GM19328 (cell line): ENCODE measurements around the gene IDE.
A peak's percentile ranks its signal among the peaks of the same experiment; 100 is the strongest.
"Not testable (repeated sequence)": the region's sequence is repeated elsewhere in the genome, so short reads cannot be mapped to it uniquely, and the experiment has no call there.

ENCODE experiments used
- ATAC-seq: cut with Tn5 transposase; IDR thresholded peaks from one replicate; pipeline ENCODE4 v1.9.1; 2021; ENCODE audit warnings: mild to moderate bottlenecking, moderate library complexity; ENCODE audit not compliant: unreplicated experiment

The IDE gene

DNA sequence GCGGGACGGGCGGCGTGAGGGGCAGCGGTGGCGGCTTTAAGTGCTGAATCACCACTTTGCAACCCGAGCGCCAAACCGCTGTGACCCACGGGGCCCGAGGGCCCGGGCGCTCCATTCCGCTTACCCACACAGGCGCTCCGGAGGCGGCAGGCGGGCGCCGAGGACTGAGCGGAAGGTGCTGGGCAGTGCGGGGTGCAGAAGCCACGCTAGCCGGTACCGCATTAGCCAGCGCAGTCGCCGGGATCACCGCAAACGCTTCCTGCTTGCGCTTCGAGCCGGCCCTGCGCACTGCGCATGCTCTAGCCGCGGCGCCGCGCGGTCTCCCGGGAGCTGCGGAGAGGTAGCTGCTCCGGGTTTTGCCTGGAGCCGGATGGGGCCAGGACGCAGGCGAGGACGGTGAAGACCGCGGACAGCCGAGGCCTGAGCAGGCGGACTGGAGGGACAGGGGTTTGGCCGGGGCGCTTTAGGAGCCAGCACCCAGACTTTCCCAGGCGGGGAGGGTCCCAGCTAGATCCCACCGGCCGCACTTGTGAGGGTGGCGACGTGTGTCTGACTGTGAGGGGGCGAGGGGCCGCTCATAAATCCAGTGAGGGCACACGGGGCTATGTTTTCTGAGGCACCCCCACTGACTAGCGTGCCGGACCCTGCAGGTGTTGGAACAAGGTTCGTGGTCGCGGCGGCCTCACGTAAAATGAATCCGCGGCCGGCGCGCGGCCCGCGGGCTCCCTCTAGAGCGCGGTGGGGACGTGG lies at the start of gene IDE:
Gene IDE, minus strand, starts transcription at position 296 of the 750 bp plus-strand sequence. Its CDS starts 74 bp downstream, at position 222.
- ATAC-seq = peak; percentile 66

DNA sequence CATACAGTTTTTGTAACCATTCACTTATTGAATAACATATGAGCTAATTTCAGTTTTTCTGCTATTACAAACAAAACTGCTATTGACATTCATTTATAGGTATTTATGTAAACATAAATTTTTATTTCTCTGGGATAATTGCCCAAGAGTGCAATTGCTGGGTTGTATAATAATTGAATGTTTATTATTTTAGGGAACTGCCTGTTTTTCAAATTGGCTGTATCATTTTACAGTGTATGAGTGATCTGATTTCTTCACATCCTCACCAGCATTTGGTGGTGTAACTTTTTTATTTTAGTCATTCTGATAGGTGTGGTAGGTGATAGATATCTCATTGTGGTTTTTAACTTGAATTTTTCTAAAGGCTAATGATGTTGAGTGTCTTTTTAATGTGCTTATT lies 45.5 kb upstream of the IDE start:
- no peak for ATAC-seq

DNA sequence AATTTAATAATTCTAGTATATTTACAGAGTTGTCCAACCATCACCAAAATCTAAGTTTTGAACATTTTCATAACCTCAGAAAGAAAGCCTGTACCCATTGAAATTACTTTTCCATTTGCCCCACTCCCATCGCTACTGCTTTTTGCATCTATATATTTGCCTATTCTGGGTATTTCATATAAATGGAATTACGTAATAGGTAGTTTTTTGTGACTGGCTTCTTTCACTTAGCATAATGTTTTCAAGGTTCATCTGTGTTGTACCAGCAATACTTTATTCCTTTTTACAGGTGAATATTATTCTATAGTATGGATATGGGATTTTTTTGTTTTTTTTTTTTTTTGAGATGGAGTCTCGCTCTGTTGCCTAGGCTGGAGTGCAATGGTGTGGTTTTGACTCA lies 41.6 kb upstream of the IDE start:
- no peak for ATAC-seq

DNA sequence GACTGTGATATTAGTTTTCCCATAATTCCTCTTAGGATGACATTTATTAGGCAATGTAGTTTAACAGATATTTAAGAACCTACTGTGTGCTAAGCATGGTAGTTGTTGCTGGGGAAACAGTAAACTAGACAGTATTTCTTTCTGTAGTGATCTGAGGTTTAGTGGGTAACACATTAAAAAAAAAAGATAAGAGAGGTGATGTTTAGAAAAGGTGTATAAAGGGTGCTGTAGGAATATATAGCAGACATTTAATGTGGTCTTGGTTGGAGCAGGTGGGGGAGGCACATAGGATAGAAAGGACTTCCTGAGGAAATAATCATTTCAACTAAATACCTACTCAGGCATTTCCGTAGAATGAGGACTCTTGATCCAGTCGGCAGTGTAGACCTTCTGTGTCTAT lies 30.9 kb upstream of the IDE start:
- ATAC-seq = no peak

DNA sequence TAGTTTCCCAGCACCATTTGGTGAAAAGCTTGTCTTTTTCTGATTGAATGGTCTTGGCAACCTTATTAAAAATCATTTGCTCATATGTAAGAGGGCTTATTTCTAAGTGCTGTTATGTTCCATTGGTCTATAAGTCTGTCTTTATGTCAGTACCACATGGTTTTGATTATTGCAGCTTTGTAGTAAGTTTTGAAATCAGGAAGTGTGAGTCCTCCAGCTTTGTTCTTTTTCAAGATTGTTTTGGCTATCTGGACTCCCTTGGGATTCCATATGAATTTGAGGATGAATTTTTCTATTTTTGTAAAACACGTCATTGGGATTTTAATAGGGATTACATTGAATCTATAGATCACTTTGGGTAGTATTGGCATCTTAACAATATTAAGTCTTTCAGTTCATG lies 24.4 kb upstream of the IDE start:
- no peak for ATAC-seq

DNA sequence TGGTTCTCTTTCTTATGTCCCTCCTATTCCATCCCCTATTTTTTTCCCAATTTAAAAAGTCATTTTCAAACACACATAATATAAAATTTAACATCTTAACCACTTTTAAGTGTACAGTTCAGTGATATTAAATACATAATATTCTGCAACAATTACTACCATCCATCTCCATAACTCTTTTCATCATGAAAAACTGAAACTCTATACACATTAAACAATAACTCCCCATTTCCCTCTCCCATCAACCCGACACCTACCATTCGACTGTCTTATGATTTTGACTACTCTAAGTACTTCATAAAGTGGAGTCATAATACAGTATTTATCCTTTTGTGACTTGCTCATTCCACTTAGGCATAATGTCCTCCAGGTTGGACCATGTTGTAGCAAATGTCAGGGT lies 21.6 kb upstream of the IDE start:
- no peak for ATAC-seq

DNA sequence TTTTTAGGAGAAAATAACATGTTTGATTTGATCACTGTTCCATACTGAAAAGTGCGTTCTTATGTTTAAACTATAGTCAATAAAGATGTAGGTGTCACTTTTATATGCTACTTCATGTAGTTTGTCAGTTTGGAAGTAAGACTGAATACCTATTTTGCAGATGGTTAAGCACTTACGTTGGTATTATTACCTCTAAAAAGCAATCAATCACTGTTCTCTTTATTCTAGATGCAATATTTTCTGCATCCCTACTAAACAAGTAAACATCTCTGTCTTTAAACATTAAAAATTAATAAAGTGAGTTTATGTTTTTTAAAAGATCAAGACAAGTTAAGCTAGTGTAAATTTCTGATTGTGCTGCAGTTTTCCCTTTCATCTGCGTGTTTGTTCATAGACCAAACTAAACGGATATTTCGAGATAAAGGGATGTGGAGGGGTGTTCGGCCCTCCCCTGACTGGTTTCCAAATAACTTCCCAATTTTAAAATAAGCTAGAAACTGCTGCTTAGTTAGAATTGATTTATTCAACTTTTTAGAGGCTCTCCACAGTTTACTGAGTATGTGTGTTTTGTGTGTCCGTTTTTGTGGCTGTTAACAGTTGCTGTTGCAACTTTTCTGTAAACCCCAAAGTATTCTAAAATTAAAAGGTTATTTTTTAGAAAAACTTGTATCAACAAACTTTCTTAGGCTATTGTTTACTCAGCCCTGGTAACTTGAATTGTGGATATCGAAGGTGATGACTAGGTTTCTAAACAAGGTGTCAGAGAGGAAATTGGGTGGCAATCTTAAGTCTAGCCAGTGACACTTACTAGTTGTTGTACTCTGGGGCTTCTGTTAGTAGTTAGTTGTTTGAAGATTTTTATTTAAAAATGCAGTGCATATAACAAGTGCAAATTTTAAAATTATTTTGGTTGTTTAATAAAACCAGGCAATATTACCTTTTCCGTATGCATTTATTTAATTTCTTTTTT lies 20.0 kb upstream of the IDE start:
- no peak for ATAC-seq

DNA sequence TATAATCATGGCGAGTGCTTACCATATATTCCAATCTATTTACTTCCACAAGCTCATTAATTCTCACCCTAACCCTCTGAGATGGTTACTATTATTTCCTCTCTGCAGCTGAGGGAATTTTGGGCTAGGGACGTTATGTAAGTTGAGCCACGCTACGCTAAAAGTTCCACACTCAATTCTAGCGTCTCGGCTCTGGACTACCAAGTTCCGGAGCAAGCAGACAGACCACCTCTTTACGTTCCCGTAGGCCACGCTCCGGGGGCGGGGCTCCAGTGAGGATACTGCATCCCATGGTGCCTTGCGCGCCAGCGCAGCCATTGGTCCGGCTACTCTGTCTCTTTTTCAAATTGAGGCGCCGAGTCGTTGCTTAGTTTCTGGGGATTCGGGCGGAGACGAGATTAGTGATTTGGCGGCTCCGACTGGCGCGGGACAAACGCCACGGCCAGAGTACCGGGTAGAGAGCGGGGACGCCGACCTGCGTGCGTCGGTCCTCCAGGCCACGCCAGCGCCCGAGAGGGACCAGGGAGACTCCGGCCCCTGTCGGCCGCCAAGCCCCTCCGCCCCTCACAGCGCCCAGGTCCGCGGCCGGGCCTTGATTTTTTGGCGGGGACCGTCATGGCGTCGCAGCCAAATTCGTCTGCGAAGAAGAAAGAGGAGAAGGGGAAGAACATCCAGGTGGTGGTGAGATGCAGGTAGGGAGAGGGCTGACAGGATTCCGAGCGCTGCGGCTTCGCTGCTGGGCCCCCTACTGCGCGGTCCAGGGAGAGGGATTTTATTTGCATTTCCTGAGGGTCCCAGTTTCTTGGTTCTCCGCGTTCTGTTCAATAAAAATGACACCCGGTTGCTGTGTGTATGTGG lies 19.1 kb upstream of the IDE start, which contains the start of gene KIF11:
Gene KIF11, plus strand, starts transcription at position 370 of the 858 bp plus-strand sequence. Its CDS starts 246 bp downstream, at position 616.
- ATAC-seq = peak; percentile 67

DNA sequence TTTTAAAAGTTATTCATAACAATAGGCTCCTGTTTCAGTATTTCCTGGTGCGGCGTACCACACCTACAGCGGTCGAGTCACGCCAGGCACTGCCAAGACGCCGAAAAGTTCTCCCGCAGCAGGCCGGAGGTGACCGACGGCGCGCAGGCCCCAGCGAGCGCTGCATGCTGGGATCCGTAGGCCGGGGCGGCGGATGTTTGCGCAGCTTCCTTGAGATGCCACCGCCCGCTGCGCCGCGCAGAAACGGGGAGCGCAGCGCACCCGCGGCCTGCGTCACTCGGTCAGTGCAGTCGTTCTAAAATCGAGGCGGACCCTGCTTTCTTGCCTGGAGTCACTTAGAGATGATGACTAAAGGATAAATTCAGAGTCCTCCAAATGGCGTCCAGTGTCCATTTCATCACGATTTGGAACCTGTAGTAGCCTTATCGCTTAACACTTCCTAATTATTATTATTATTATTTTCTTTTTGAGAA lies 17.7 kb upstream of the IDE start:
- ATAC-seq = peak; percentile 62

DNA sequence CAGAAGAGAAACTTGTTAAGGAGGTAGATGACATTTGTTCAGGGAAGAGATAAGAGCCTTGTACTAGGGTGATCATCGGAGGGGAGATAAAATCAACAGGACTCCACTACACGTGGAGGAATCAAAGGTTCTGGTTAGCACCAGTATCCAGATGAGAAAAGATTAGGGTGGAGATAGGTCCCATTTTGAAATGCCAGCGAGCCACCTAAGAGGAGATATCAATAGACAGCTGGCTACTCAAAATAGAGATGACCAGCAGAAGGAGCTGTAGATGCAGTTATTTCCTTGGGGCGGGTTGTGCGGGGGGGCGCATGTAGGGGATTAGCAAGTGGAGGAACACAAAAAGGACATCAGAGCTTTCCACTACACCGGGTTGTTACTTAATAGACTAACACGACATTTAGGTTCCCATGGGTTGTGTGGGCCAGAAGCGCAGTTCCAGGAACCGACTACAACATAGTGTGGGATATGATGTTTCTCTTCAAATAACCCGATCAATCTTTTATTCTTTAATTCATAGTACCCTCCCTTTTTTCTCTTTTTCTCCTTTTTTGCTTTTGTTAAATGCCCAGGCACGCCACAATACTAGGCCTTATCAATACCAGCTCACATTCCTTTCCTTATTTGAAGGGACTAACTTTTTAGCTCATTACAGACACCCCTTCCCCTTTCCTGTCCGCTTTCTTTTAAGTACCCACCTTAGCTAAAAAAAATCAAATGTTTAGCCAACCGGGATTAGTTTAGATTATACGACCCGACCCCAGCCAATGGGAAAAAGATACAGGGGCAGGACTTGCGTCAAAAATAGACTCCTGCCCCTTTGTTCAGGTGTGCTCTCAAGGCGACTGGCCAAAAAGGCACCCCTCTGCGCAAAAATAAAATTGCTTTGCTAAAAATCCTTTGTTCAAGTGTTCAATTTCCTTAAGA lies 17.0 kb upstream of the IDE start:
- ATAC-seq = peak; percentile 3

DNA sequence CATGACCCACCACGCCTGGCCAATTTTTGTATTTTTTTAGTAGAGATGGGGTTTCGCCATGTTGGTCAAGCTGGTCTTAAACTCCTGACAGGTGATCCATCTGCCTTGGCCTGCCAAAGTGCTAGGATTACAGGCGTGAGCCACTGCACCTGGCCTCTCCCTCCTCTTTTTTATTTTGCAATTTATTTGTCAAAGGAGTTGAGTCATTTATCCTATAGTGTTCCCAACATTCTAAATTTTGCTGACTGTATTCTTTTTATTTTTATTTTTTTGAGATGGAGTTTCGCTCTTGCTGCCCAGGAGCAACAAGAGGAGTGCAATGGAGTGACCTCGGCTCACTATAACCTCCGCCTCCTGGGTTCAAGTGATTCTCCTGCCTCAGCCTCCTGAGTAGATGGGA lies 8.5 kb upstream of the IDE start:
- ATAC-seq = not testable (repeated sequence)

DNA sequence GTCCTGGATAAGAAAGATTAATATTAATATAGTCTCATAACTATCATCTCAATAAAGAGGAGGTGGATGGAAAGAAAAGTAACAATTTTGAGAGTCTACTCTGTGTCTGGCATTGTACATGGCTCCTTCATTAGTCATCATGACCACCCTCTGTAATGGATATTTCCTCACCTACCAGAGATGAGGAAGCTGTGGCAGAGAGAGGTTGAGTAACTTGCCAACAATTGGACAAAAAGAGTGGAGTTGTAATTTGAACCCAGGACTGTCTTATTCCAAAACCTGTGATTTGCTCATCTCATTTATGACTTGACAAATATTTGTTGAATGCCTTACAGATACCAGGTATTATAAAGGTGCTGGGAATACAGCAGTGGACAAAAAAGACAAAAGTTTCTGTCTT lies 2.1 kb upstream of the IDE start:
- ATAC-seq = no peak

DNA sequence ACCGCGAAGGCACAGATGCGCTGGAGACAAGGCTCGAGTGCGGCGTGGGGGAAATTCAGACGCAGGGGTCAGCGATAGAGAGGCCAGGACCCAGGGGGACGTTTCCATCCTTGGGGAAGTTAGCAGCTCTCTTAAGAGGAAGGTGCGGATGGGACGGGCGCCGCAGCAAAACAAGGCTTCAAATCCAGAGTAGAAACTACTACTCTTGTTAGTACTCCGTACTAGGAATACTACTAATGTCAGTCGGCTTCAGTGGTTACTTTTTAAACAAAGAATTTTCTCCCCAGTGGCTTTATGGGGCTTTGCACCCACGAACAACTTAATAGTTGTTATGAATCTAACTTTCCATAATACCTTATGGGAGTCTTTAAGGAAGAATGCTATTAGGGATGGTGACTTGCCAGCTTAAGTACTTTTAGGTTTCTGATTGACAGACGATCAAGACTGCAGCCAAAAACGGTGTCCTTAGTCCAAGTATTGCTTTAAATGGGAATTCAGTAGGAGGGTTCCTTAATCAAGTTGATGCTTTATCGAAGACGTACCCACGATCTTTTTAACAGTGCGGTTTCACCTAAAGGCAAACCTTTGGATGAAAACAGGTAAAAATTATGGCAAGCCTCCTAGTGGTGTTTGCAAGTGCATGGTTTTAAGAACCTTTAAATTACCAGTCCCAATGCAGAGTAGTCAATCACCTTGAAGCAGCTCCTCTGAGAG lies 812 bp upstream of the IDE start:
- ATAC-seq = peak; percentile 16

DNA sequence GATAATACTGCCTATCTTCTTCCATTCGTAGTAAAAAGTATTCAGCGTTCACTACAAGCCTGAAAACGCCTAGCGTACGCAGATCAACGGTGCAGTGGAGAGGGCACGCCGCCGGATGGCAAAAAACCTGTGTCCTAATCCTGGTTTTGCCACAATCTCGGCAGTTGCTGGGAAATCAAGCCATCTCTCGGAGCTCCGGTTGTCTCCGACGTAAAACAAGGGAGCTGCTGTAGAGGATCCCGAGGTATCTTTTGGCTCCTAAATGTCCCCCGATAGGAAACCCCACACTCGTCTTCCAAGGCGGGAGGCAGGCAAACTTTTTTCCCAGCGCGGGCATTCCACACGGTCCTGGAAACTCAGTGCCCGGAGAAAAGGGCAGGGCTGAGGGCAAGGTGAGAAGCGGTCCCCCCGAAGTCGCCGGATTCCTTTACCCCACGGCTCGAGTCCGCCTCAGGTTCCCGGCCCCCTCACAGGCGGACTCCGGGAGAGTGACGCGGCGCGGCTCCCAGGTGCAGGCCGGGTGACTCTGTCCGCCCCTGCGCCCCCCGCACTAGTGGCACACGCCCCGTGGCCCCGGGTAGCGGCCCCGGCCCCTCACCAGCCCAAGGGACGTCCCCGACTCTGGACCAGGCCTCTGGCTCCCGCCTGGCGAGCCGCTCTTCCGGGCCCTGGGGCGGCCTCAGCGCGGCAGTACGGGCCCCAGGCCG lies 649 bp downstream of the IDE start:
- ATAC-seq = peak; percentile 16

DNA sequence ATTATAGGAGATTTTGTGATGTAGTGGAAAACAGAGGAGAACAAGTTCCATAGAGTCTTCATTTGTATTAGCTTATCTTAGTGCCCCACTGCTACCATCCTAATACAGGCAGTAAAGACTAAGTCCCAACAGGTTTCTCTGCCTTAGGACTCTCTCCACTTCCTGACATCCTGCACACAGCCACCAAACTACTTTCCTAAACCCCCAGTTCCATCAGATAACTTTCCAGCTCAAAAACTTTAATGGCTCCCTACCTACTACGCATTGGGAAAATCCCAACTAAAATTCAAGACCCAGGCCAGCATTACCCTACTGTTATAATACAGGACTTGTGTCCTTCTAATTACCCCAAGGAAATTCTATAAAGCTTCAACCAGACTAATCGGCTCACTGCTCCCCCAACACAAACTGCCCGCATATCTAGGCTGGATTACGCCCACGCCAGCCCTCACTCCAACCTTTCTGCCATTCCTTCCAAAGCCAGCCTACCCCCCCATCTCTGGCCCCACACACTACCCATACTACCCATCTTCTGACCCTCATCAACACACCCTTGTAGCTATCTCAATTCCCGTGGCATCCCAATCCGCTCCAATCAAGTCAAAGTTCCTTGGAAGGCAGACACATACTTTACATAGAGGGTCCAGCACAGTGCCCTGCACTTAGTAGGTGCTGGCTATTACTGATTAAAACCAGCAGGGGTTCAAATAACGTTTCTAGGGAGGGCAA lies 1.4 kb downstream of the IDE start:
- ATAC-seq = no peak

DNA sequence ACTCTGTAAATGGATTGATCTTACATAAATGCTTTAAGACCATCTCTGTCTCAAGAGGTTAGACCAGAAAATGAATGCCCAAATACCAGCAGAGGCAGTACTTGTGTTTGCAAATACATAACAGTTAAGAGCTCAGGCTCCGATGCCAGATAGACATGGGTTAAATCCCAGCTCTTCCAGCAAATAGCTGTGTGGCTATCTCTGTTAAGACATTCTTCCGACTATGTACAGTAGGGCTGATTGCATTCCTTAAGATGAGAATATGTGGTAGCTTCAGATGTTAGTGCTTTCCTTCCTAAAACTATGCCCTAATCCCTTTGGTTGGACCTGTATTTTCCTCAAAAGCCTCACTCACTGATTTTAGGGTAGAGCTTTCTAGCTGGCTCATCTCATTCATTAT lies 2.2 kb downstream of the IDE start:
- ATAC-seq = no peak

DNA sequence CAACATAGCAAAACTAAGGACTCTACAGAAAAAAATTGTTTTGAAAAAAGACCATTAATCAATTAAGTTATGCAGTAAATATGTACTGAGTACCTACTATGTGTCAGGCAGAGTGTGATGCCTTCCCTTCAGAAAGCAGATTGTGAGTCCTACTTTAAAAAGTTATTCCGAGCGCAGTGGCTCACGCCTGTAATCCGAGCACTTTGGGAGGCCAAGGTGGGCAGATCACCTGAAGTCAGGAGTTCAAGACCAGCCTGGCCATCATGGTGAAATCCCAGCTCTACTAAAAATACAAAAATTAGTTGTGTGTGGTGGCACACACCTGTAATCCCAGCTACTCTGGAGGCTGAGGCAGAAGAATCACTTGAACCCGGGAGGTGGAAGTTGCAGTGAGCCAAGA lies 4.2 kb downstream of the IDE start:
- ATAC-seq = not testable (repeated sequence)

DNA sequence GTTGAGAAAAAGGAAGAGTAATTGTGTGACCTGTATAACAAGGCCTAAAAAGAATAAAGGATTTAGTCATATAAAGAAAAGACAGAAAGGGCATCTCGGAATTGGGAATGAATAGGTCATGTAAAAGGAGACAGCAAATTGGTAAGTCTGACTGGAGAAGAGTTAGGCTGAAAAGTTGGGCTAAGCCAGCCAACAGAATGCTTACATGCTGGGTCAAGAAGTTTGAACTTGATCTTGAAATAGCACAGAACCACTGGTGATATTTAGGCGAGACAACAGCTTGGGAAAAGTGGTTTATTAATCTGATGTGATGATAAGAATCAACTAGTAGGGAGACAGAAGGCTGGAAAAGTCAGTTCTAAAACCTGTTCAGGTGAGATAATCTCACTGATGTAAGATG lies 4.8 kb downstream of the IDE start:
- ATAC-seq = no peak
